Spleen (tissue), 11 donors: ENCODE measurements around the gene TMEM26. TPM values are rescaled to one million over a fixed set of nuclear protein-coding genes. Genes with fewer than 3 reads are reported as not detected.

Experiments used
- DNase-seq: peaks from one replicate; pipeline ENCODE4 v3.0.0-alpha.2; 2020
- H3K27ac ChIP-seq, 8 donors: fragments of 200-600 bp; sonication (generic) in 7 of 8; 1 replicate in 4 of 8; 2 replicates in 4 of 8; pipeline versions ENCODE4 v1.5.0 to v1.8.0; 2016 to 2021; ENCODE audit warnings: inconsistent platforms in 4 of 8, mild to moderate bottlenecking in 4 of 8, moderate library complexity in 1 of 8
- H3K27me3 ChIP-seq, 7 donors: fragments of 200-600 bp; sonication (generic) in 6 of 7; replicated peaks in 1 of 7; 1 replicate in 4 of 7; 2 replicates in 3 of 7; pipeline versions ENCODE4 v1.5.0 to v1.8.0; 2016 to 2021; ENCODE audit warnings: inconsistent platforms in 3 of 7, mild to moderate bottlenecking in 1 of 7
- H3K36me3 ChIP-seq, 6 donors: fragments of 200-600 bp; sonication (generic) in 5 of 6; 1 replicate in 4 of 6; 2 replicates in 2 of 6; pipeline versions ENCODE4 v1.5.0 to v1.8.0; 2016 to 2021; ENCODE audit warnings: inconsistent platforms in 2 of 6
- H3K4me1 ChIP-seq, 6 donors: fragments of 200-600 bp; sonication (generic) in 5 of 6; 1 replicate in 3 of 6; 2 replicates in 3 of 6; pipeline versions ENCODE4 v1.5.0 to v1.8.0; 2016 to 2021; ENCODE audit warnings: inconsistent platforms in 3 of 6
- H3K4me3 ChIP-seq, 8 donors: fragments of 200-600 bp; sonication (generic) in 7 of 8; 1 replicate in 4 of 8; 2 replicates in 4 of 8; pipeline versions ENCODE4 v1.5.0 to v1.8.0; 2016 to 2021; ENCODE audit warnings: inconsistent platforms in 4 of 8, mild to moderate bottlenecking in 4 of 8, moderate library complexity in 2 of 8
- H3K9me3 ChIP-seq, 8 donors: fragments of 200-600 bp; sonication (generic) in 7 of 8; 1 replicate in 4 of 8; 2 replicates in 4 of 8; pipeline versions ENCODE4 v1.5.0 to v1.8.0; 2016 to 2021; ENCODE audit warnings: inconsistent platforms in 4 of 8
- CTCF ChIP-seq, 11 experiments: fragments of 200-600 bp in 7 of 11; fragments of 450-650 bp in 4 of 11; sonication (generic) in 4 of 11; IDR thresholded peaks in 8 of 11; conservative IDR thresholded peaks in 3 of 11; 1 replicate in 7 of 11; 2 replicates in 4 of 11; pipeline versions ENCODE4 v1.4.0 to v1.8.0; 2016 to 2021; ENCODE audit warnings: antibody characterized with exemption in 11 of 11, inconsistent platforms in 4 of 11, mild to moderate bottlenecking in 1 of 11
- POLR2A ChIP-seq, 3 donors: fragments of 450-650 bp; IDR thresholded peaks; one replicate each; pipeline ENCODE4 v1.5.1; 2017; ENCODE audit warnings: antibody characterized with exemption in 3 of 3, mild to moderate bottlenecking in 1 of 3
- POLR2AphosphoS5 ChIP-seq, 3 donors: sonication (generic); formaldehyde crosslinking; IDR thresholded peaks; one replicate each; pipeline ENCODE4 v1.5.1; 2017; ENCODE audit warnings: antibody characterized with exemption in 3 of 3
- WGBS, 5 donors: extraction: QIAGEN DNeasy Blood & Tissue Kit in 3 of 5; methylation state at CpG; one replicate each; pipeline versions ENCODE4 v1.1.5 to v1.1.7; 2013 to 2018; 5-methylcytosine and 5-hydroxymethylcytosine counted together
- intact Hi-C: fragments of 100-400 bp; cut with DNase I; formaldehyde crosslinking; loops from one replicate; pipeline ENCODE4 v1.15.0; 2023; ENCODE audit warnings: low total_unique reads
- polyA plus RNA-seq, 3 donors: library from polyadenylated mRNA; stranded (reverse); fragments of 200-250 nt; gene quantifications; one replicate each; pipeline ENCODE4 v1.2.1, GENCODE V29; 2013
- total RNA-seq, 7 donors: library from RNA; depleted of rRNA in 3 of 7; stranded (reverse); fragments of >200 nt in 3 of 7; fragmentation: NEBNext Ultra II Directional in 4 of 7; extraction: Animal tissue kit (Norgen Biotek cat#: 25700) in 4 of 7; gene quantifications; one replicate each; pipeline versions ENCODE4 v1.1.0 to v1.2.1, GENCODE V29; 2016 to 2021
- donor health status: healthy with polysubstance abuse.
- donor health status: DM: no; HTN: no; CAD: no; lungs with moderate emphysema.
- donor health status: DM: no; HTN: no; CAD: no.
- donor health status: Bipolar disorder and iron deficiency.
- donor health status: healthy.
- donor health status: DM: no; HTN: no; CAD: no.
- donor health status: DM: yes; HTN: yes; CAD: no.

Gene TMEM26
- total and polyA plus RNA-seq, 10 donors, result 1.0 to 30.9 (median 20.8) TPM

DNA sequence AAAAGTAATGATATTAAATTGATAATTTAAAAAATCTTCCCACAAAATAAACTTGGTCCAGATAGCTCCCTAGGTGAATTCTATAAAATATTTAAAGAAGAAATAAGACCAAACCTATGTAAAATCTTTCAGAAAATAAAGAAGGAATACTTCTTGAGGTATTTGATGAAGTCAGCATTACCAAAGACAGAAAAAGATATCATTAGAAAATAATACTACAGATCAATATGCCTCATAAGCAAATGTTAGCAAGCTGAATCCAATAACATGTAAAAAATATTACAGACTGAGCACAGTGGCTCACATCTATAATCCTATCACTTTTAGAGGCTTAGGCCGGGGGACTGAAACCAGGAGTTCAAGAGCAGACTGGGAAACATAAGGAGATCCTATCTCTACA is 30.0 kb downstream of the TMEM26 start:
- DNase-seq, result no peak
- Histone ChIP-seq H3K27ac (no peak overlapping the region), H3K36me3 (peaks cover 0 to 60% (median 9%) of the 10 kb centered on the region in 6 donors), H3K9me3 (peaks cover 8 to 70% (median 58%) of the 10 kb centered on the region in 8 donors), H3K27me3 (no peaks in the 10 kb centered on the region), H3K4me1 (no peaks in the 10 kb centered on the region), H3K4me3 (no peak overlapping the region)
- TF ChIP-seq POLR2AphosphoS5 (IDR thresholded peaks at IDR 0.05) (no peak), POLR2A (IDR thresholded peaks at IDR 0.05) (no peak), CTCF (IDR thresholded peaks at IDR 0.05 in 8 of 11, conservative IDR thresholded peaks at IDR 0.05 in 3 of 11) (no peak)
- WGBS, 5 donors, result 80 to 94% (median 82%) methylated on average over 1 of the region's 1 CpG
- intact Hi-C loops, result no loop called here

DNA sequence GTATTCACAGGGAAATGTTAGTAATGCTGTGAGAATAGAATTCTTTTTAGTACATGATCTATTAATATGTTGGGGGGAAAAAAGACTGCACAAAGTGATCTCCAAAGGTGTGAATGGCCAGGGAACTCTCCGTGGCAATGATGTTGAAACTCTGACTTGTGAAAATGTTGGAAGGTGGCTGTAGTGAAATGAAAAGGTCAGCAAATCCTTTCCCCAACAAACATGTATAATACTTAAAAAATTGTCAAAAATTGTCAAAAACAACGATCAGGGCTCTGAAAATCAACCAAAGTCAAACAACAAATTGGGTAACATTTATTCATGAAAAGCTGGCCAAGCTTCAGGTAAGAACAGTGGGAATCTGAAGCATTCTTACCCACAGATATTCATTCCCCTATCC is 35.5 kb downstream of the TMEM26 start:
- 62 to 81% (median 74%) methylated on average over 2 of the region's 2 CpGs for WGBS, 5 donors

DNA sequence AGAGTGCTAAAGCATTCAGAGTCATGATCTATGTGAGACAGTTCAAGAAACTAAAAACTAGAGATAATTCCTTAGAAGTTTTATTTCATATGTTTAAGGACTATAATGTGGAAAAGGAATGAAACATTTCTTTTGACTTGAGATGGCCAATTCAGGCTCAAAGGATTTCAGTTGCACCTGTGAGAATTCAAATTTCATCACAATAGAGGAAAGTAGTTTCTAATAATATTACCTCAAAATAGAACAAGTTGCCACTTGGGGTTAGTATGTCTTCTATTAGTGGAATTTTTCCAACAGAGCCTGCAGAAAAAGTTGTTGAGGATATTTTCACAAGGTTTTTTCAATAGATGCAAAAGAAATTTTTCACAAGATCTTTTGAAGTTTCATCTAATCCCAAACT is 37.4 kb downstream of the TMEM26 start:
- TF ChIP-seq POLR2A (IDR thresholded peaks at IDR 0.05), result no peak
- TF ChIP-seq CTCF (IDR thresholded peaks at IDR 0.05 in 8 of 11, conservative IDR thresholded peaks at IDR 0.05 in 3 of 11), result no peak
- no peak for TF ChIP-seq POLR2AphosphoS5 (IDR thresholded peaks at IDR 0.05)
- intact Hi-C loops, result no loop called here
- no peak for DNase-seq
- no peak overlapping the region for H3K4me3 ChIP-seq
- H3K27ac ChIP-seq, result no peak overlapping the region
- peaks cover 0 to 17% (median 0%) of the 10 kb centered on the region in 6 donors for H3K36me3 ChIP-seq
- peaks cover 0 to 23% (median 14%) of the 10 kb centered on the region in 8 donors for H3K9me3 ChIP-seq
- no peaks in the 10 kb centered on the region for H3K4me1 ChIP-seq
- no peaks in the 10 kb centered on the region for H3K27me3 ChIP-seq

More for the DNA sequence above, 35.5 kb downstream of the TMEM26 start:
- Histone ChIP-seq H3K4me3 (no peak overlapping the region), H3K27ac (no peak overlapping the region), H3K9me3 (peaks cover 0 to 41% (median 32%) of the 10 kb centered on the region in 8 donors), H3K4me1 (no peaks in the 10 kb centered on the region), H3K36me3 (peaks cover 0 to 27% (median 2%) of the 10 kb centered on the region in 6 donors), H3K27me3 (no peaks in the 10 kb centered on the region)
- intact Hi-C loops, result no loop called here
- no peak for DNase-seq
- no peak for TF ChIP-seq POLR2AphosphoS5 (IDR thresholded peaks at IDR 0.05)
- TF ChIP-seq POLR2A (IDR thresholded peaks at IDR 0.05), result no peak
- no peak for TF ChIP-seq CTCF (IDR thresholded peaks at IDR 0.05 in 8 of 11, conservative IDR thresholded peaks at IDR 0.05 in 3 of 11)

DNA sequence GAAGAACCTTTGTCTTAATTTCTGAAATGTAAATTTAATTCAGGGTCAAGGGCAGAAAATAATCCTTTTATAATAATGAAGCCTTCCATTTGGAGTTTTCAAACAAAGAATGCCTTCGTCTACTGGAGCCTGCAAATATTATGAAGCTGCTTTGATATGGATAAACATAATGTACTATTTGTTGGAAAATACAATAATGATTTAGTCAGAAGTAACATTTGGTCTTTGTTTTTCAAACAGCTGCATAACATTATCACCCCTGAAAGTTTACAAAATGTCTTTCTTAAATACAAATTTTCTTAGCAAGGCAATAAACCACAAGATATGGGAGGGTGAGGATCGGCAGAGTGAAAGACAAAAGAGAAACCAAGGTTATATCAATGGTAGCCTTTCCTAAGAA is 41.5 kb downstream of the TMEM26 start:
- no peaks in the 10 kb centered on the region for H3K27me3 ChIP-seq
- WGBS, 5 donors, result 85 to 90% (median 88%) methylated on average over 2 of the region's 2 CpGs
- H3K27ac ChIP-seq, result no peak overlapping the region
- TF ChIP-seq POLR2A (IDR thresholded peaks at IDR 0.05), result no peak
- TF ChIP-seq CTCF (IDR thresholded peaks at IDR 0.05 in 8 of 11, conservative IDR thresholded peaks at IDR 0.05 in 3 of 11), result no peak
- no peak for TF ChIP-seq POLR2AphosphoS5 (IDR thresholded peaks at IDR 0.05)
- H3K9me3 ChIP-seq, result no peaks in the 10 kb centered on the region
- no peak overlapping the region for H3K4me3 ChIP-seq
- peaks cover 0 to 20% (median 0%) of the 10 kb centered on the region in 6 donors for H3K36me3 ChIP-seq
- no peak for DNase-seq
- intact Hi-C loops, result no loop called here
- H3K4me1 ChIP-seq, result peaks cover 0 to 8% (median 0%) of the 10 kb centered on the region in 6 donors
